ENCODE data around the gene CPNE4.

DNA sequence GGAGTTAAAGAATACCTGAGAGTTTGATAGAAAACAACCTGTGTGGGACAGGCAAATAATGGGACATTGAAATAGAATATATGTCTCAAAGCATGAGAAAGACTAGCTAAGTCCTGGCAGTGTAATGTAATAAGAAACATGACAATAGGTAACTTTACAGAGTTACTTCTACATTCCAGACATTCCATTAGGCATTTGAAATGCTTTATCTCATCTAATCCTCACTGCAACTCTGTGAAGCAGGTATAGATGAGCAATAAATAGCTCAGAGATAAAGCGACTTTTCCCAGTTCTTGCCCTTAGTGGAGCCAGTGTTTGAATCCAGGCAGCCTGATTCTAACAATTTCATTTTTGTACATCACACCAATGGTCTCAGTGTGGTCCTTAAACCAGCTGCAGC is 76.8 kb downstream of the CPNE4 start:
- TF ChIP-seq POLR2A (IDR thresholded peaks at IDR 0.05; ENCODE audit: low read depth, low read length) (no peak), EZH2 (IDR thresholded peaks at IDR 0.05; ENCODE audit: borderline replicate concordance, low read depth, low read length, severe bottlenecking) (no peak), GATA2 (IDR thresholded peaks at IDR 0.05; ENCODE audit: insufficient read depth, insufficient read length, low read depth, low read length) (no peak), JUN (IDR thresholded peaks at IDR 0.05; ENCODE audit: borderline replicate concordance, insufficient read depth, insufficient read length, low read depth) (no peak), MYC (IDR thresholded peaks at IDR 0.05; ENCODE audit: low read depth, low read length) (no peak), POLR2AphosphoS5 (IDR thresholded peaks at IDR 0.05; ENCODE audit: insufficient read depth, low read depth, low read length) (no peak)
- TF ChIP-seq, protein P1, sequence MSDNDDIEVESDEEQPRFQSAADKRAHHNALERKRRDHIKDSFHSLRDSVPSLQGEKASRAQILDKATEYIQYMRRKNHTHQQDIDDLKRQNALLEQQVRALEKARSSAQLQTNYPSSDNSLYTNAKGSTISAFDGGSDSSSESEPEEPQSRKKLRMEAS (IDR thresholded peaks at IDR 0.05; ENCODE audit: insufficient read depth, insufficient read length): no peak
- TF ChIP-seq, protein P2, sequence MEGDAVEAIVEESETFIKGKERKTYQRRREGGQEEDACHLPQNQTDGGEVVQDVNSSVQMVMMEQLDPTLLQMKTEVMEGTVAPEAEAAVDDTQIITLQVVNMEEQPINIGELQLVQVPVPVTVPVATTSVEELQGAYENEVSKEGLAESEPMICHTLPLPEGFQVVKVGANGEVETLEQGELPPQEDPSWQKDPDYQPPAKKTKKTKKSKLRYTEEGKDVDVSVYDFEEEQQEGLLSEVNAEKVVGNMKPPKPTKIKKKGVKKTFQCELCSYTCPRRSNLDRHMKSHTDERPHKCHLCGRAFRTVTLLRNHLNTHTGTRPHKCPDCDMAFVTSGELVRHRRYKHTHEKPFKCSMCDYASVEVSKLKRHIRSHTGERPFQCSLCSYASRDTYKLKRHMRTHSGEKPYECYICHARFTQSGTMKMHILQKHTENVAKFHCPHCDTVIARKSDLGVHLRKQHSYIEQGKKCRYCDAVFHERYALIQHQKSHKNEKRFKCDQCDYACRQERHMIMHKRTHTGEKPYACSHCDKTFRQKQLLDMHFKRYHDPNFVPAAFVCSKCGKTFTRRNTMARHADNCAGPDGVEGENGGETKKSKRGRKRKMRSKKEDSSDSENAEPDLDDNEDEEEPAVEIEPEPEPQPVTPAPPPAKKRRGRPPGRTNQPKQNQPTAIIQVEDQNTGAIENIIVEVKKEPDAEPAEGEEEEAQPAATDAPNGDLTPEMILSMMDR (IDR thresholded peaks at IDR 0.05; ENCODE audit: extremely low read depth in 1 of 2, insufficient read depth in 1 of 2, low read depth in 1 of 2, low read length in 2 of 2): no peak

Measured in endothelial cell of umbilical vein (primary cell).